Coronary artery (tissue), 2 donors: ENCODE data around the gene FAM20B.

ENCODE experiments used
- DNase-seq: peaks from one replicate; pipeline ENCODE4 v3.0.0-alpha.2; 2017; ENCODE audit warnings: low spot score
- H3K27ac ChIP-seq, 2 donors: fragments of 200-600 bp; sonication (generic); one replicate each; pipeline ENCODE4 v1.5.1; 2016 to 2019
- H3K4me3 ChIP-seq: fragments of 200-600 bp; sonication (generic); 2 replicates; pipeline ENCODE4 v1.5.1; 2016; ENCODE audit warnings: mild to moderate bottlenecking, moderate library complexity
- CTCF ChIP-seq: fragments of 200-600 bp; sonication (generic); IDR thresholded peaks from one replicate; pipeline ENCODE4 v1.5.1; 2019; ENCODE audit warnings: antibody characterized with exemption

Gene FAM20B

GRCh38 chr1:179083533-179083932, 57.8 kb downstream of the FAM20B start:
- Histone ChIP-seq H3K4me3 (no peak overlapping the region), H3K27ac (no peak overlapping the region)
- DNase-seq: no peak
- TF ChIP-seq CTCF: no peak

- DNase-seq: no peak
- H3K27ac ChIP-seq: no peak overlapping the region
- no peak overlapping the region for H3K4me3 ChIP-seq
- no peak for TF ChIP-seq CTCF
These were observed 62.0 kb downstream of the FAM20B start for GRCh38 chr1:179087665-179088064.

GRCh38 chr1:179089827-179090482, 64.3 kb downstream of the FAM20B start:
- H3K4me3 ChIP-seq: no peak overlapping the region
- peak overlapping the region in 1 of 2 donors; percentile 68 for H3K27ac ChIP-seq
- DNase-seq: no peak
- TF ChIP-seq CTCF: no peak

- Histone ChIP-seq H3K27ac (peak overlapping the region; percentile 44 to 68), H3K4me3 (no peak overlapping the region)
- no peak for DNase-seq
- no peak for TF ChIP-seq CTCF
These were observed 64.8 kb downstream of the FAM20B start for GRCh38 chr1:179090522-179090921.

- Histone ChIP-seq H3K4me3 (no peak overlapping the region), H3K27ac (peak overlapping the region; percentile 44 to 68)
- no peak for TF ChIP-seq CTCF
- DNase-seq: no peak
These were observed 65.2 kb downstream of the FAM20B start for GRCh38 chr1:179090923-179091322.

- Histone ChIP-seq H3K27ac (peak overlapping the region; percentile 44 to 68), H3K4me3 (no peak overlapping the region)
- peak; percentile 81 for DNase-seq
- TF ChIP-seq CTCF: no peak
These were observed 66.0 kb downstream of the FAM20B start for GRCh38 chr1:179091691-179092165.

GRCh38 chr1:179092896-179093461, 67.3 kb downstream of the FAM20B start:
- DNase-seq: no peak
- no peak overlapping the region for H3K4me3 ChIP-seq
- no peak overlapping the region for H3K27ac ChIP-seq
- no peak for TF ChIP-seq CTCF
